HG03520 (cell line): Measurements from ENCODE around the gene OLA1.

ENCODE experiments used
- ATAC-seq: cut with Tn5 transposase; IDR thresholded peaks from one replicate; pipeline ENCODE4 v1.9.1; 2021; ENCODE audit warnings: mild to moderate bottlenecking, moderate library complexity; ENCODE audit not compliant: unreplicated experiment

Gene OLA1

GRCh38 chr2:174071321-174071720 lies 177.0 kb downstream of the OLA1 start:
- no peak for ATAC-seq

DNA sequence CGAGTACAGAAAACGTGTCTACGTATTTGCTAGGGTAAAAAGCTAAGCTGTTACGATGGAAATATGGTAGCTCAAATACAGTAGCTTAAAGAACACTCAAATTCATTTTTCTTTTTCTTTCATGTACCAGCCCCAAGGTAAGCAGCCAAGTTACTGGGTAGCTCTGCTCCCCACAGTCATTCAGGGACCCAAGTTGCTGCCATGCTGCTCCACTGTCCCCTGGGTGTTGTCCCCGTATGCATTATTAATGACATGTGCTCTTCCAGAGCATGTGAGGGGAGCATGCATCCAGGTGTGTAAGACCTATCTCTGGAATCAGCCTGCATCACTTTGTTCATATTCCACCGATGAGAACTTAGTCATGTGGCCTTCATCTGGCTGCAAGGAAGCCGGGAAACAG lies 178.1 kb downstream of the OLA1 start:
- ATAC-seq: no peak

GRCh38 chr2:174067815-174068214 lies 180.5 kb downstream of the OLA1 start:
- ATAC-seq: no peak

GRCh38 chr2:174066871-174067270 lies 181.5 kb downstream of the OLA1 start:
- no peak for ATAC-seq

GRCh38 chr2:174063492-174064092 lies 184.7 kb downstream of the OLA1 start:
- ATAC-seq: no peak

GRCh38 chr2:174062934-174063333 lies 185.4 kb downstream of the OLA1 start:
- ATAC-seq: no peak

DNA sequence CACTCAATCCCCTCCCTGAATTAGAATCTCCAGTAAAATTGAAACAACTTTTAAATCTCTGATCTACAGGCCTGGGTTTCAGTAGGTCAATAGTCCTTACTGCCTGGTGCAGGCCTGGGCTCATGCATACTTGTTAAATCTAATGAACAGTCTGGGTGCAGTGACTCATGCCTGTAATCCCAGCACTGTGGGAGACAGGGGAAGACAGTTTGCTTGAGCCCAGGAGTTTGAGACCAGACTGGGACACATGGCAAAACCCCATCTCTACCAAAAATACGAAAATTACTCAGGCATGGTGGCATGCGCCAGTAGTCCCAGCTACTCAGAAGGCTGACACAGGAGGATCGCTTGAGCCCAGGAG lies 188.5 kb downstream of the OLA1 start:
- no peak for ATAC-seq

- no peak for ATAC-seq
Observed at GRCh38 chr2:174059178-174059883, 189.0 kb downstream of the OLA1 start.

GRCh38 chr2:174058456-174058855 lies 189.9 kb downstream of the OLA1 start:
- no peak for ATAC-seq

DNA sequence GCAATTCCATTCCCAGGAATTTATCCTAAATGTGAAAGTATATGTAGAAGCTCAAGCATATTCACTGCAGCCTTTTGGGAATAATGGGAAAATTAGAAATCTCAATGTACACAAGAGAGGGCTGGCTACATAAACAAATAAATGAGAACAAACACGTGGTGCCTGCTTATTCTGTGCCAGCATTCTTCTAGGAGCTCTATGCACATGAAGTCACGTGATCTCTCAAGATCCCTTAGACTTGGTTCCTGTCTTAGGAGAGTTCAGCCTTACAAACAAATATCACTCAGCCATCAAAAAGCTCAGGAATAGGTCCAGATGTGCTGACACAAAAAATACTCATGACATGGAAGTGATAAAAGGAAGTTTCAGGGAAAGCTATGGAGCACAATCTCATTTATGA lies 190.3 kb downstream of the OLA1 start:
- no peak for ATAC-seq

- no peak for ATAC-seq
Observed at GRCh38 chr2:174054926-174055325, 193.4 kb downstream of the OLA1 start.

- ATAC-seq: no peak
Observed at GRCh38 chr2:174053355-174054151, 194.8 kb downstream of the OLA1 start.

DNA sequence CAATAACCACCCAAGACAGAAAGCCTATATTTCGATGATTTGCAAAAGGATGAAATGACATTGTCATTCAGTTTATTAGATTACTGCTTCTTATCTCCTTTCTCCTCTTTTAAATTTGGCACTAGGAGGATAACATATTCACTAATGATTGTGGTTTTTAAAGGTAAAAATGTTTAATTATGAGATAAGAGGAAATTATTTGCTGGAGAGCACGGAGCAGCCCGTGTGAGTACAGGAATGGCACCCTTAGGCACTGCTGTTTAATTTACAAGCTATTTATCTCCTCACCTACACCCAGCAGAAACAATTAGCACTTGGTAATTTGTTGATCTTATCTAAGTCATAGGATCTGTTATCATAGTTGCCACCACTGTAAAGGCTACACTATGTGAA lies 195.8 kb downstream of the OLA1 start:
- ATAC-seq: no peak

DNA sequence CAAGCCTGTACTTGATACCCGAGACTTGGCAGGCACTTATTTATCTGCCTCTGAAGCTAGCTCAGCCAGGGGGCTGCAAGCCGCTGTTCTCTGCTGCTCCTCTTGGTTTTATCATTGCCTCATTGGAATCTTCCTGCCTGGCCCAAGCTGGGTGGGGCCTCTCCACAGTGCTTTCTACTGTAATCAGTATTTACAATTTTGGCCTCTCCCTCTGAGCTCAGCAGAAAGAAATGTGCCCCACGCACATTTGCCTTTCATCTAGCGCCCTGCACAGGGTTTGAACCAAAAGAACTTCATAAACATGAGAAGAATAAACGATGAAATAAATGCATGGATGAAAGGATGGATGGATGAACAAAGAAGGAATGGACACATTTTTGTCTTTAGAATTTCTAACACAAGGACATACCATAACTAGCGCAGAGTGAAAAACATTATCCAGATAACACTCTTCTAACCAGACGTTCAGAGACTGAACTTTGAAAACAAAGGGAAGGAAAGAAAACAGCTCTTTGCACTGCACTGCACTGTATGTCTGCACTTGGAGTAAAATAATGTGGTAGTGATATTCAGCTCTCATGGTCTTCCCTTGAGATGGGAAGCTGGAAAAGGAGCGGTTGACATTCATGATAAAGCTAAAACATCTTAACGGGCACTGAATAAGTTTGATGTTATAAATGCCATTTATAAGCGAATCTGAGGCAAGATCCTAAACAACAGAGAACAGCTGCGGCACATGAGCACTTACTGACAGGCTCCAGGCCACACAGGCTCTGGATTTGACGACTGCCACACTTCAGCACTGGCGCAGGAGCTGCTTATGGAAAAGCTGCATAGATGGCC lies 196.4 kb downstream of the OLA1 start:
- ATAC-seq: no peak

DNA sequence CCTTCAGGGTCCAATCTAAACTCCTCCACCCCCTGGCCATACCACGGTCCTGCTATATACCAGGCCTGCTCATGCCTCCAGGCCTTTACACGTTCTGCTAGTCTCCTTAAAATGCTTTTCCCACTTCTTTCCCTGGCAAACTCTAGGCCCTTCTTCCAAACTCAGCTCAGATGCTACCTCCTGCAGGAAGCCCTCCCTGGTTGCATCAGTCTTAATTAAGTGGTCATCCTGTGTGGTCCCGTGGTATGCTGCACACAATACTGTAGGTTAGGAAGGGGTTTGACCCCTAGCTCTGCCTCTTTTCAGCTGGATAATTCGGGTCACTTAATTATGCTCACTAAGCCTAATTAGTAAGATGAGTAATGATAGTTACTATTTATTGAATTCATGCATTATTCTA lies 197.3 kb downstream of the OLA1 start:
- no peak for ATAC-seq

DNA sequence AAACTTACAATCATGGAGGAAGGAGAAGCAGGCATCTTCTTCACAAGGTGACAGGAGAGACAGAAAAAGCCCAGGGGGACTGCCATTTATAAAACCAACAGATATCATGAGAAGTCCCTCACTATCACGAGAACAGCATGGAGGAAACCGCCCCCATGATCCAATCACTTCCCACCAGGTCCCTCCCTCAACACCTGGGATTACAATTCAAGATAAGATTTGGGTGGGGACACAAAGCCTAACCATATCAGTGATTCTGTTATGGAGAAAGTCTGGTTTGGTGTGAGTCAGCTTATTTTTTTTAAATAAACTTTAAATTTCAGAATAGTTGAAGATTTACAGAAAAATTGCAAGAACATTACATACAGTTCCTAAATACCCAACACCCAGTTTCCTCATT lies 198.4 kb downstream of the OLA1 start:
- ATAC-seq: no peak

GRCh38 chr2:174048243-174048642 lies 200.1 kb downstream of the OLA1 start:
- no peak for ATAC-seq

DNA sequence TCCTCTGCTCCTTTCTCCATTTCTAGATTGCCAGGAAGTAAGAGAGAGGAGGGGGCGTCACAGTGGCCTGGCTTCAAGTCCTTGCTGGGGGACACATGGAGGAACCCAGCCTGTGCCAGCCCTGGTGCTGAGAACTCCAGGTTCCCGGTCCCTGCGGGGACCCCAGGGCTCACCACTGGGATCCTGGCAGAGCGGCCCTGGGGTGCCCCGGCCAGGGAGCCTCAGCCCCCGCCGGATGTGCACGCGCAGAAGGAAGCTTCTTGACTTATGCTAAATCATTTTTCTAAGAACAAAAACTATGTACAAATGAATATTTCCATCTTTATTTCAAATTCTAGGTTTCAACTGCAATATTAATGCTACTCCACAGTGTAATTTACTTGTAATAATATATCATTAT lies 200.6 kb downstream of the OLA1 start:
- no peak for ATAC-seq

DNA sequence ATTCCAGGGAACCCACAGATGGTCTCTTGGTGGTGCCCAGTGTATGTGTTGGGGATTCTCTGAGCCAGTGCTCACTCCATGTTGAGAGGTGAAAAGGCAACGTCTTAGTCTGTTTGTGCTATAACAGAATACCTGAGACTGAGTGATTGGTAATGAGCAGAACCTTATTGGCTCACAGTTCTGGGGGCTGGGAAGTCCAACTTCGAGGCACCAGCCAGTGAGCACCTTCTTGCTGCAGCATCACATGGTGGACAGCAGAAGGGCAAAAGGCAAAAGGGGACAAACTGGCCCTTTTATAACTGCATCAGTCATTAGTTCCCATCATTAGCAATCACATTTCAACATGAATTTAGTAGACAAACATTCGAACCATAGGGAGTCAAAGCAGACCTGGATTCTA lies 202.2 kb downstream of the OLA1 start:
- no peak for ATAC-seq

DNA sequence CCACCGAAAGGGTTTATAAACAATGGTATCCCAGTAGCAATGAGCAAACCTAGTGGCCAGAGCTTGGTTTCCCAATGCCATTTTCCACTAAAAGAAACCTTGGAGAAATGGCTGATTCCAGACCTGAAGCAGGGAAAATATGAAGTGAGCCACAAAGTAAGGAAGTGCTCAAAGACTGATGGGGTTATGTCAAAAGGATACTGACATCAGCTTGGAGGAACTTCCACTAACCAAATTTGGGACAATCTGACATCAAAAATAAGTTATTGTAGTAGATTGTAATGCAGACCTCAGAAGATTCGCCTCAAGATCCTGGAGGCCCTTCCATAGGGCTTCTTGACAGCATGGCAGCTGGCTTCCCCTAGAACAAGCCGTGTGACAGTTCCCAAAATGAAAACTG lies 203.8 kb downstream of the OLA1 start:
- no peak for ATAC-seq

- no peak for ATAC-seq
Observed at GRCh38 chr2:174040417-174040701, 208.0 kb downstream of the OLA1 start.
